HEK293T (cell line): ENCODE measurements around the gene GRAMD4.

Experiments used
- CTCF ChIA-PET: fragments of 350-600 bp; formaldehyde crosslinking; extraction: SDS; loops from one replicate; lab custom pipeline; 2021; ENCODE audit warnings: antibody characterized with exemption, inconsistent platforms; lab: Yijun Ruan, JAX
- POLR2A ChIA-PET: fragments of 350-600 bp; formaldehyde crosslinking; extraction: SDS; loops from one replicate; lab custom pipeline; 2020; ENCODE audit warnings: antibody characterized with exemption, inconsistent platforms; lab: Yijun Ruan, JAX
- DNase-seq: peaks from one replicate; pipeline ENCODE4 v3.0.0; 2012; ENCODE audit warnings: mixed read lengths; ENCODE audit errors: extremely low spot score
- ARNT ChIP-seq: fragments of 450-650 bp; IDR thresholded peaks from 2 replicates; pipeline ENCODE4 v1.6.1; 2017; ENCODE audit warnings: mild to moderate bottlenecking
- BHLHE40 ChIP-seq: fragments of 450-650 bp; IDR thresholded peaks from 2 replicates; pipeline ENCODE4 v1.6.1; 2016; ENCODE audit warnings: mild to moderate bottlenecking, moderate library complexity, borderline replicate concordance
- CTBP1 ChIP-seq: fragments of 450-650 bp; IDR thresholded peaks from 2 replicates; pipeline ENCODE4 v1.6.1; 2016; ENCODE audit warnings: borderline replicate concordance
- ELF4 ChIP-seq: fragments of 450-650 bp; IDR thresholded peaks from 2 replicates; pipeline ENCODE4 v1.6.1; 2017; ENCODE audit warnings: antibody characterized with exemption
- FOXA1 ChIP-seq: fragments of 450-650 bp; IDR thresholded peaks from 2 replicates; pipeline ENCODE4 v1.6.1; 2016; ENCODE audit warnings: mild to moderate bottlenecking
- FOXK2 ChIP-seq: fragments of 450-650 bp; IDR thresholded peaks from 2 replicates; pipeline ENCODE4 v1.6.1; 2016; ENCODE audit warnings: mild to moderate bottlenecking
- FOXM1 ChIP-seq: fragments of 450-650 bp; IDR thresholded peaks from 2 replicates; pipeline ENCODE4 v1.6.1; 2017; ENCODE audit warnings: mild to moderate bottlenecking, borderline replicate concordance
- HDGF ChIP-seq: fragments of 450-650 bp; IDR thresholded peaks from 2 replicates; pipeline ENCODE4 v1.6.1; 2017; ENCODE audit warnings: antibody characterized with exemption, borderline replicate concordance
- L3MBTL2 ChIP-seq: fragments of 450-650 bp; conservative IDR thresholded peaks from 2 replicates; pipeline ENCODE4 v1.6.1; 2016; ENCODE audit warnings: mild to moderate bottlenecking
- LEF1 ChIP-seq: fragments of 450-650 bp; IDR thresholded peaks from 2 replicates; pipeline ENCODE4 v1.6.1; 2017; ENCODE audit warnings: mild to moderate bottlenecking, borderline replicate concordance
- NFRKB ChIP-seq: fragments of 450-650 bp; IDR thresholded peaks from 2 replicates; pipeline ENCODE4 v1.6.1; 2016; ENCODE audit warnings: mild to moderate bottlenecking, moderate library complexity
- SP1 ChIP-seq: fragments of 450-650 bp; IDR thresholded peaks from 2 replicates; pipeline ENCODE4 v1.6.1; 2017
- SUZ12 ChIP-seq: fragments of 450-650 bp; IDR thresholded peaks from 2 replicates; pipeline ENCODE4 v1.6.1; 2016; ENCODE audit warnings: mild to moderate bottlenecking
- TARDBP ChIP-seq: fragments of 450-650 bp; IDR thresholded peaks from 2 replicates; pipeline ENCODE4 v1.6.1; 2016
- ZNF384 ChIP-seq: fragments of 450-650 bp; IDR thresholded peaks from 2 replicates; pipeline ENCODE4 v1.6.1; 2016
- TF ChIP-seq, protein P1 (sequence below): fragments of 450-650 bp; IDR thresholded peaks from 2 replicates; pipeline ENCODE4 v1.6.1; 2016

The GRAMD4 gene

DNA sequence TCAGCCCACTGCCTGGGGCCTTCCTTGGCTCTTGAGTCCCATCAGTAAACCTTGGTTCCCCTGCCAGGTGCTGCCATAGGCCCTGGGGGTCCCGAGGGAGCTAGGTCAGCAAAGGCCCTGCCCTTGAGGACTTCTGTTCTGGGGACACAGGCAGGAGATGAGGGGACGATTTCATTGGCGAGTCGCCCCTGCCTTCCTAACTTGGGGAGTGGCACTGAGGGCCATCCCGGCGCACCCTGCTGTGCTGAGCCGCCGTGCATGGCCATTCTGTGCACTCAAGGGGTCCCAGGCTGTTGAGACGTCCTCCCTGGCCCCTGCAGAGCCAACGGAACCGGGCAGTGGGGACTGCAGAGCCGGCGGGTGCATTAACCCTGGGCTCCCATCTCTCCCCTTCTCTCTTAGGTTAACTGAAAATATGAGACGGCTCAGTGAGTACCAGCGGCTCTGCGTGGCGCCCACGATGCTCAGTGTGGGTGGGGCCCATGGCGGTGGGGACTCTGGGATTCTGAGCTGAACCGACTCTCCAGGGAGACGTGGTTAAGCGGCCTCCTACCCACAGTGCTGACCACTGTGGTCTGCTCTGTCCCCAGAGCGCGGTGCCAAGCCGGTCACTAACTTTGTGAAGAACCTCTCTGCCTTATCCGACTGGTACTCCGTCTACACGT, 43.4 kb downstream of the GRAMD4 start:
- no peak for DNase-seq
- CTCF ChIA-PET: no interaction called here
- TF ChIP-seq L3MBTL2 (no peak), SUZ12 (no peak)
- POLR2A ChIA-PET: no interaction called here

- TF ChIP-seq NFRKB: no peak
- TF ChIP-seq L3MBTL2: no peak
- no peak for TF ChIP-seq ELF4
- TF ChIP-seq FOXM1: no peak
- TF ChIP-seq FOXK2: no peak
- TF ChIP-seq CTBP1: no peak
- TF ChIP-seq BHLHE40: no peak
- no peak for TF ChIP-seq FOXA1
- TF ChIP-seq HDGF: no peak
- no peak for TF ChIP-seq SP1
- DNase-seq: no peak
- CTCF ChIA-PET: no interaction called here
- POLR2A ChIA-PET: no interaction called here
Measured at GRCh38 chr22:46664301-46664855, 44.2 kb downstream of the GRAMD4 start.

GRCh38 chr22:46665151-46665695, 45.0 kb downstream of the GRAMD4 start:
- no peak for TF ChIP-seq BHLHE40
- TF ChIP-seq, protein P1, sequence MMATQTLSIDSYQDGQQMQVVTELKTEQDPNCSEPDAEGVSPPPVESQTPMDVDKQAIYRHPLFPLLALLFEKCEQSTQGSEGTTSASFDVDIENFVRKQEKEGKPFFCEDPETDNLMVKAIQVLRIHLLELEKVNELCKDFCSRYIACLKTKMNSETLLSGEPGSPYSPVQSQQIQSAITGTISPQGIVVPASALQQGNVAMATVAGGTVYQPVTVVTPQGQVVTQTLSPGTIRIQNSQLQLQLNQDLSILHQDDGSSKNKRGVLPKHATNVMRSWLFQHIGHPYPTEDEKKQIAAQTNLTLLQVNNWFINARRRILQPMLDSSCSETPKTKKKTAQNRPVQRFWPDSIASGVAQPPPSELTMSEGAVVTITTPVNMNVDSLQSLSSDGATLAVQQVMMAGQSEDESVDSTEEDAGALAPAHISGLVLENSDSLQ: no peak
- no peak for TF ChIP-seq NFRKB
- no peak for TF ChIP-seq HDGF
- TF ChIP-seq L3MBTL2: no peak
- TF ChIP-seq FOXA1: no peak
- TF ChIP-seq TARDBP: no peak
- TF ChIP-seq FOXM1: no peak
- DNase-seq: no peak
- ChIA-PET POLR2A (no interaction called here), CTCF (no interaction called here)

DNA sequence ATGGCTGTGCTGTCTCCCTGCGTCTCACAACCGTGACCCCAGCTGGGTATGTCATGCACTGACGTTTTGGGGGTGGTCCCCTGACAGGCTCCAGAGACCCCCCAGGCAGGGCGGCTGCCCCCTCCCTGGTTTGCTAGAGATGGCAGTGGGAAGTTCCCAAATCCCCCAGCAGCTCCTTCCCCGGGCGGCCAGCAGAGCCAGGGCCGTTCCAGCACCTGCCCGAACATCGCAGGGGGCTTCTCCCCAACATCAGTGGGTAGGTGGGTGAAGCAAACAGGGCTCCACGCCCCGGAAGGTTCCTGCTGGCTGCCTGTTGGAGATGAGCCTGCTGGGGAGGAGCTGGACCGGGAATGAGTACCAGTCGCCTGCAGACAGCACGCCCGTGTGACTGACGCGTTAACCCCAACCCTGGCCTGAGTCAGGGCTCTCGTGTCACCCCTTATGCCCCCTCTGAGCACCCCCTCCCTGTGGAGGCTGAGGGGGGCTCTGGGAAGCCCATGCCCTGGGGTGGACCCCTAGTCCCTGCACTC, 45.6 kb downstream of the GRAMD4 start:
- ChIA-PET POLR2A (no interaction called here), CTCF (no interaction called here)
- TF ChIP-seq TARDBP (no peak), BHLHE40 (no peak), ELF4 (no peak), NFRKB (no peak), HDGF (no peak), ARNT (no peak), LEF1 (no peak), FOXK2 (no peak), SUZ12 (no peak), CTBP1 (no peak), ZNF384 (no peak), FOXM1 (no peak)
- no peak for DNase-seq

DNA sequence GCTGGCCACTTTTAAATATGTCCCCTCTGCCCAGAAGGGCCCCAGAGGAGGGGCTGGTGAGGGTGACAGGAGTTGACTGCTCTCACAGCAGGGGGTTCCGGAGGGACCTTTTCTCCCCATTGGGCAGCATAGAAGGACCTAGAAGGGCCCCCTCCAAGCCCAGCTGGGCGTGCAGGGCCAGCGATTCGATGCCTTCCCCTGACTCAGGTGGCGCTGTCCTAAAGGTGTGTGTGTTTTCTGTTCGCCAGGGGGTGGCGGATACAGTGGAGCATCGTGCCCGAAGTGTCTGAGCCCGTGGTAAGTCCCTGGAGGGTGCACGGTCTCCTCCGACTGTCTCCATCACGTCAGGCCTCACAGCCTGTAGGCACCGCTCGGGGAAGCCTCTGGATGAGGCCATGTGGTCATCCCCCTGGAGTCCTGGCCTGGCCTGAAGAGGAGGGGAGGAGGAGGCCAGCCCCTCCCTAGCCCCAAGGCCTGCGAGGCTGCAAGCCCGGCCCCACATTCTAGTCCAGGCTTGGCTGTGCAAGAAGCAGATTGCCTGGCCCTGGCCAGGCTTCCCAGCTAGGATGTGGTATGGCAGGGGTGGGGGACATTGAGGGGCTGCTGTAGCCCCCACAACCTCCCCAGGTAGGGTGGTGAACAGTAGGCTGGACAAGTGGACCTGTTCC, 46.5 kb downstream of the GRAMD4 start:
- TF ChIP-seq ZNF384 (no peak), FOXK2 (no peak), NFRKB (no peak), SP1 (no peak), LEF1 (no peak)
- no peak for DNase-seq
- POLR2A ChIA-PET: no interaction called here
- CTCF ChIA-PET: no interaction called here

DNA sequence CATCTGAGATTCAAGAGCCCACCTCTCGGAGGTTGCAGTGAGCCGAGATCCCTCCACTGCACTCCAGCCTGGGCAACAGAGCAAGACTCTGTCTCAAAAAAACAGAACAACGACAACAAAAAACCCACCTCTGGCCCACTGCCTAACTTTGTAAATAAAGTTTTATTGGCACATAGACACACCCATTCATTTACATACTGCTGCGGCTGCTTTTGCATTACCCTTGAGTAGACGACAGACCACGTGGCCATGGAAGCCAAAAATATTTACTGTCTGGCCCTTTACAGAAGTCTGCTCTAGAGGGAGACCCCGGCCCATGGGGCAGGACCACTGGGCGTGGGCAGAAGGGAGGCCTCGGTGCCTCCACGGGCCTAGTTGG, 47.0 kb downstream of the GRAMD4 start:
- CTCF ChIA-PET: no interaction called here
- DNase-seq: no peak
- POLR2A ChIA-PET: no interaction called here
- TF ChIP-seq TARDBP (no peak), FOXK2 (no peak), ELF4 (no peak), ZNF384 (no peak), SP1 (no peak), L3MBTL2 (no peak)

GRCh38 chr22:46668116-46668515, 47.9 kb downstream of the GRAMD4 start:
- CTCF ChIA-PET: no interaction called here
- TF ChIP-seq FOXK2: no peak
- no peak for TF ChIP-seq TARDBP
- TF ChIP-seq ELF4: no peak
- TF ChIP-seq LEF1: no peak
- no peak for TF ChIP-seq ARNT
- no peak for TF ChIP-seq SP1
- TF ChIP-seq SUZ12: no peak
- no peak for TF ChIP-seq ZNF384
- no peak for TF ChIP-seq BHLHE40
- TF ChIP-seq FOXA1: no peak
- TF ChIP-seq L3MBTL2: no peak
- TF ChIP-seq, protein P1: no peak
- TF ChIP-seq HDGF: no peak
- no peak for TF ChIP-seq NFRKB
- TF ChIP-seq CTBP1: no peak
- no peak for DNase-seq
- POLR2A ChIA-PET: no interaction called here
